ENCODE measurements around the gene PLB1.

The PLB1 gene

DNA sequence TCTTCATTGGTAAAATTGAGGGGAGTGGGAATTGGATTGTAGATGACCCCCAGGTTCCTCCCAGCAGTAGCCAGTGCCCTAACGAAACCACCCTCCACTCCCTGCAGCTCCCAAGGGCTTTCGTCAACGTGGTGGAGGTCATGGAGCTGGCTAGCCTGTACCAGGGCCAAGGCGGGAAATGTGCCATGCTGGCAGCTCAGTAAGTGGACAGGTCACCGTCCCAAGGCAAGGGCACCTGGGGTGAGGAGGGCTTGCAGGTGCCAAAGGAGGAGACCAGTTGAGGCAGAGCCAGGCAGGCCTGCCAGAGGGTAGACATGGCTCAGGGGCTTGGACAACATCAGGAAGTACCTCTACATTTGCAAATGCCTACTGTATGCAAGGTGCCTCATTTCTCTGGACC lies 133.1 kb downstream of the PLB1 start:
- DNase-seq: no peak
- H3K36me3 ChIP-seq: no peaks in the 10 kb centered on the region
- no peaks in the 10 kb centered on the region for H3K27me3 ChIP-seq (ENCODE audit: insufficient read depth, low read depth, severe bottlenecking)
- peaks cover 1% of the 10 kb centered on the region for H3K9me3 ChIP-seq (ENCODE audit: severe bottlenecking)
- H3K27ac ChIP-seq: no peak overlapping the region
- H3K4me3 ChIP-seq (ENCODE audit: low read depth, low read length): no peak overlapping the region
- no peak for TF ChIP-seq CTCF (IDR thresholded peaks at IDR 0.05; ENCODE audit: low read depth, low read length)

GRCh38 chr2:28629910-28630309 lies 134.1 kb downstream of the PLB1 start:
- no peaks in the 10 kb centered on the region for H3K9me3 ChIP-seq (ENCODE audit: severe bottlenecking)
- no peak overlapping the region for H3K27ac ChIP-seq
- H3K4me3 ChIP-seq (ENCODE audit: low read depth, low read length): no peak overlapping the region
- no peaks in the 10 kb centered on the region for H3K36me3 ChIP-seq
- no peak for TF ChIP-seq CTCF (IDR thresholded peaks at IDR 0.05; ENCODE audit: low read depth, low read length)
- H3K27me3 ChIP-seq (ENCODE audit: insufficient read depth, low read depth, severe bottlenecking): no peaks in the 10 kb centered on the region
- no peak for DNase-seq

GRCh38 chr2:28630341-28630740 lies 134.5 kb downstream of the PLB1 start:
- Histone ChIP-seq H3K9me3 (ENCODE audit: severe bottlenecking) (no peaks in the 10 kb centered on the region), H3K4me3 (ENCODE audit: low read depth, low read length) (no peak overlapping the region), H3K27me3 (ENCODE audit: insufficient read depth, low read depth, severe bottlenecking) (no peaks in the 10 kb centered on the region), H3K27ac (no peak overlapping the region), H3K36me3 (no peaks in the 10 kb centered on the region)
- no peak for DNase-seq
- no peak for TF ChIP-seq CTCF (IDR thresholded peaks at IDR 0.05; ENCODE audit: low read depth, low read length)

- DNase-seq: no peak
- no peaks in the 10 kb centered on the region for H3K9me3 ChIP-seq (ENCODE audit: severe bottlenecking)
These were observed 135.8 kb downstream of the PLB1 start for GRCh38 chr2:28631514-28632206.

GRCh38 chr2:28632791-28633190 lies 136.9 kb downstream of the PLB1 start:
- Histone ChIP-seq H3K9me3 (ENCODE audit: severe bottlenecking) (no peaks in the 10 kb centered on the region), H3K36me3 (no peaks in the 10 kb centered on the region), H3K27me3 (ENCODE audit: insufficient read depth, low read depth, severe bottlenecking) (no peaks in the 10 kb centered on the region), H3K4me3 (ENCODE audit: low read depth, low read length) (no peak overlapping the region), H3K27ac (no peak overlapping the region)
- TF ChIP-seq CTCF (IDR thresholded peaks at IDR 0.05; ENCODE audit: low read depth, low read length): no peak
- no peak for DNase-seq

More at GRCh38 chr2:28631514-28632206, 135.8 kb downstream of the PLB1 start:
- Histone ChIP-seq H3K27me3 (ENCODE audit: insufficient read depth, low read depth, severe bottlenecking) (no peaks in the 10 kb centered on the region), H3K27ac (no peak overlapping the region), H3K36me3 (no peaks in the 10 kb centered on the region), H3K4me3 (ENCODE audit: low read depth, low read length) (no peak overlapping the region)
- no peak for TF ChIP-seq CTCF (IDR thresholded peaks at IDR 0.05; ENCODE audit: low read depth, low read length)

DNA sequence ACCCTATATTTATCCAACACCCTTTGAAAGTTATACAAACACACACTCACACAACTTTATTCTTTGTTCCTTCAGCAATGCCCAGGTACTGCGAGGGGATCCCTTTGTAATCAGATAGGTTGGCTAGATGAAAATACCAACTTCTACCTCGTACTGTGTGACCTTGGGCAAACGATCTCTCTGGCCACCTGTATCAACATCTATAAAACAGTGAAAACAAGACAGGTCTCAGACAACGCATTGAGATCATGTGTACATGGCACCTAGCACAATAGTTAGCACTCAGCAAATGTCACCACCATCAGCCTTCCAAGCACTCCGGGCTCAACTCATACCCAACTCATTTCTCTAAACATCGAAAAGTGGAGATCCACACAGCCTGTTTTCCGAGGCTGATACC lies 137.3 kb downstream of the PLB1 start:
- no peaks in the 10 kb centered on the region for H3K27me3 ChIP-seq (ENCODE audit: insufficient read depth, low read depth, severe bottlenecking)
- TF ChIP-seq CTCF (IDR thresholded peaks at IDR 0.05; ENCODE audit: low read depth, low read length): no peak
- H3K9me3 ChIP-seq (ENCODE audit: severe bottlenecking): no peaks in the 10 kb centered on the region
- H3K36me3 ChIP-seq: no peaks in the 10 kb centered on the region
- DNase-seq: no peak
- H3K4me3 ChIP-seq (ENCODE audit: low read depth, low read length): no peak overlapping the region
- no peak overlapping the region for H3K27ac ChIP-seq

Measured in WERI-Rb-1 (cell line).